Skeletal muscle tissue (tissue), 4 donors: ENCODE measurements around the gene IGHMBP2. TPM values are rescaled to one million over a fixed set of nuclear protein-coding genes. Genes with fewer than 3 reads are reported as not detected.

Source experiments
- H3K27ac ChIP-seq: one replicate; pipeline ENCODE4 v1.7.0; 2013; ENCODE audit warnings: mild to moderate bottlenecking, low read depth, low read length, inconsistent platforms
- H3K27me3 ChIP-seq, 3 donors: one replicate each; pipeline ENCODE4 v1.7.0; 2013; ENCODE audit warnings: low read length in 3 of 3; ENCODE audit not compliant: control insufficient read depth in 3 of 3, insufficient read depth in 3 of 3
- H3K36me3 ChIP-seq, 3 donors: one replicate each; pipeline ENCODE4 v1.7.0; 2013; ENCODE audit warnings: low read length in 3 of 3; ENCODE audit not compliant: control insufficient read depth in 3 of 3, insufficient read depth in 3 of 3
- H3K4me1 ChIP-seq, 3 donors: one replicate each; pipeline ENCODE4 v1.7.0; 2013; ENCODE audit warnings: low read length in 3 of 3, mild to moderate bottlenecking in 3 of 3; ENCODE audit not compliant: control insufficient read depth in 3 of 3, insufficient read depth in 3 of 3
- H3K4me3 ChIP-seq, 3 donors: one replicate each; pipeline ENCODE4 v1.7.0; 2013; ENCODE audit warnings: low read length in 3 of 3
- H3K9ac ChIP-seq, 3 donors: one replicate each; pipeline ENCODE4 v1.7.0; 2013; ENCODE audit warnings: low read length in 3 of 3, mild to moderate bottlenecking in 3 of 3, moderate library complexity in 2 of 3, low read depth in 1 of 3
- H3K9me3 ChIP-seq, 3 donors: one replicate each; pipeline ENCODE4 v1.7.0; 2013; ENCODE audit warnings: low read length in 3 of 3; ENCODE audit not compliant: control insufficient read depth in 3 of 3
- total RNA-seq: library from RNA; depleted of rRNA; stranded (reverse); fragments of >200 nt; gene quantifications from one replicate; pipeline ENCODE4 v1.2.3, GENCODE V29; 2014
- donor health status: Osteomylitis.

IGHMBP2 gene
- total RNA-seq, 1 donor from 2014 or later, result 11.0 TPM

GRCh38 chr11:68959465-68960293 is 56.0 kb downstream of the IGHMBP2 start:
- Histone ChIP-seq H3K27me3 (peaks cover 6 to 23% (median 16%) of the 10 kb centered on the region in 3 donors), H3K9me3 (peaks cover 0 to 3% (median 2%) of the 10 kb centered on the region in 3 donors), H3K27ac (no peak overlapping the region), H3K36me3 (no peaks in the 10 kb centered on the region), H3K4me3 (no peak overlapping the region), H3K9ac (no peak overlapping the region), H3K4me1 (peaks cover 0 to 8% (median 3%) of the 10 kb centered on the region in 3 donors)

GRCh38 chr11:68960294-68961071 is 56.8 kb downstream of the IGHMBP2 start:
- no peak overlapping the region for H3K27ac ChIP-seq
- H3K9ac ChIP-seq, result no peak overlapping the region

GRCh38 chr11:68961245-68961644 is 57.6 kb downstream of the IGHMBP2 start:
- Histone ChIP-seq H3K9me3 (peaks cover 0 to 3% (median 2%) of the 10 kb centered on the region in 3 donors), H3K27ac (no peak overlapping the region), H3K4me1 (no peaks in the 10 kb centered on the region), H3K9ac (no peak overlapping the region), H3K4me3 (no peak overlapping the region), H3K36me3 (no peaks in the 10 kb centered on the region), H3K27me3 (peaks cover 13 to 28% (median 19%) of the 10 kb centered on the region in 3 donors)

More at GRCh38 chr11:68960294-68961071, 56.8 kb downstream of the IGHMBP2 start:
- no peaks in the 10 kb centered on the region for H3K36me3 ChIP-seq
- peaks cover 0 to 3% (median 2%) of the 10 kb centered on the region in 3 donors for H3K9me3 ChIP-seq
- peaks cover 6 to 23% (median 16%) of the 10 kb centered on the region in 3 donors for H3K27me3 ChIP-seq
- H3K4me1 ChIP-seq, result peaks cover 0 to 2% (median 0%) of the 10 kb centered on the region in 3 donors
- H3K4me3 ChIP-seq, result no peak overlapping the region

GRCh38 chr11:68962527-68963250 is 59.0 kb downstream of the IGHMBP2 start:
- no peak overlapping the region for H3K27ac ChIP-seq

GRCh38 chr11:68963779-68964178 is 60.1 kb downstream of the IGHMBP2 start:
- no peaks in the 10 kb centered on the region for H3K4me1 ChIP-seq
- no peak overlapping the region for H3K4me3 ChIP-seq
- no peak overlapping the region for H3K27ac ChIP-seq
- no peaks in the 10 kb centered on the region for H3K36me3 ChIP-seq
- H3K9me3 ChIP-seq, result peaks cover 0 to 3% (median 2%) of the 10 kb centered on the region in 3 donors
- peaks cover 21 to 36% (median 23%) of the 10 kb centered on the region in 3 donors for H3K27me3 ChIP-seq
- H3K9ac ChIP-seq, result no peak overlapping the region

More at GRCh38 chr11:68962527-68963250, 59.0 kb downstream of the IGHMBP2 start:
- Histone ChIP-seq H3K9me3 (peaks cover 0 to 3% (median 2%) of the 10 kb centered on the region in 3 donors), H3K9ac (no peak overlapping the region), H3K36me3 (no peaks in the 10 kb centered on the region), H3K27me3 (peaks cover 15 to 26% (median 19%) of the 10 kb centered on the region in 3 donors), H3K4me1 (no peaks in the 10 kb centered on the region), H3K4me3 (no peak overlapping the region)

- no peaks in the 10 kb centered on the region for H3K36me3 ChIP-seq
- no peak overlapping the region for H3K9ac ChIP-seq
- no peak overlapping the region for H3K27ac ChIP-seq
- H3K4me1 ChIP-seq, result no peaks in the 10 kb centered on the region
- H3K27me3 ChIP-seq, result peaks cover 18 to 27% (median 23%) of the 10 kb centered on the region in 3 donors
- peaks cover 0 to 3% (median 2%) of the 10 kb centered on the region in 3 donors for H3K9me3 ChIP-seq
- no peak overlapping the region for H3K4me3 ChIP-seq
These were observed 62.5 kb downstream of the IGHMBP2 start for GRCh38 chr11:68965901-68966853.

GRCh38 chr11:68966894-68967780 is 63.4 kb downstream of the IGHMBP2 start:
- Histone ChIP-seq H3K27me3 (peaks cover 16 to 25% (median 21%) of the 10 kb centered on the region in 3 donors), H3K4me1 (no peaks in the 10 kb centered on the region), H3K9ac (no peak overlapping the region), H3K27ac (no peak overlapping the region), H3K36me3 (no peaks in the 10 kb centered on the region), H3K4me3 (no peak overlapping the region), H3K9me3 (peaks cover 0 to 3% (median 2%) of the 10 kb centered on the region in 3 donors)
